Cardiac muscle cell (in vitro differentiated cells and primary cell): ENCODE results near the gene DAAM1. TPM values are rescaled to one million over a fixed set of nuclear protein-coding genes. Genes with fewer than 3 reads are reported as not detected.

Source experiments
- DNase-seq, 2 donors: peaks; one replicate each; pipeline versions ENCODE4 v3.0.0 to v3.0.0-alpha.2; 2010 to 2017; ENCODE audit warnings: low read depth in 1 of 2, low spot score in 1 of 2
- H3K27ac ChIP-seq: fragments of 200-600 bp; sonication (generic); 2 replicates; pipeline ENCODE4 v1.5.1; 2016
- H3K27me3 ChIP-seq: fragments of 200-600 bp; sonication (generic); 2 replicates; pipeline ENCODE4 v1.6.0; 2016; ENCODE audit warnings: control low read depth
- H3K36me3 ChIP-seq: fragments of 200-600 bp; sonication (generic); 2 replicates; pipeline ENCODE4 v1.5.1; 2016; ENCODE audit warnings: control low read depth
- H3K4me1 ChIP-seq: fragments of 200-600 bp; sonication (generic); 2 replicates; pipeline ENCODE4 v1.8.1; 2017; ENCODE audit warnings: low read depth, mild to moderate bottlenecking, mixed run types
- H3K4me3 ChIP-seq: fragments of 200-600 bp; sonication (generic); 2 replicates; pipeline ENCODE4 v1.5.1; 2016; ENCODE audit warnings: mild to moderate bottlenecking
- H3K9me3 ChIP-seq: fragments of 200-600 bp; sonication (generic); 2 replicates; pipeline ENCODE4 v1.5.1; 2017; ENCODE audit warnings: low read depth, mild to moderate bottlenecking, control low read depth
- CTCF ChIP-seq: IDR thresholded peaks from 2 replicates; pipeline ENCODE4 v1.5.1; 2012; ENCODE audit warnings: low read depth, mild to moderate bottlenecking, low read length
- polyA plus RNA-seq: library from polyadenylated mRNA; unstranded; fragments of >200 nt; fragmentation: Nextera tagmentation; extraction: Ambion mirVana; gene quantifications from 2 replicates; pipeline ENCODE4 v1.2.1, GENCODE V29; 2016
- total RNA-seq: library from RNA; depleted of rRNA; stranded (reverse); fragments of >200 nt; gene quantifications from 2 replicates; pipeline ENCODE4 v1.2.3, GENCODE V29; 2016

Gene DAAM1
- total and polyA plus RNA-seq, 2 experiments from 2014 or later: 33.9 to 34.2 TPM

DNA sequence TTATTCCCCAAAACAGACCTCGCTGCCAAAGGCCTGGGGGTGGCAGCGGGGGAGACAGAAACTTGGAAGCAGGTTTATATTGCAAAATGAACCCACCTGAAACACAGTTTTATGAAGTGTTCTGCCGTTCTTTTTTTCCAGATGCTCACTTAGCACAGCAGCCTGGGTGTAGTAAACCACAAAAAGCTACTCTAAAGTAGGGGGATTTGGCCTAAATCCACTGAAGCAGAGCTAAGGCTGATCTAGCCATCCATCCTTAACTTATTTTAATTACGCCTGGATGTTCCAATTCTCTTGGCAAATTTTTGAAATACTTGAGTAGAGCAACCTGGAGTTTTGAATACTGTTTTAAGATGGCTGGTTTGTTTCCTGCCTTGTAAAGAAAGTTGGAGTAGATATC, 155.5 kb downstream of the DAAM1 start:
- Histone ChIP-seq H3K4me1 (peaks cover 51% of the 10 kb centered on the region), H3K27ac (peak overlapping the region; percentile 70), H3K27me3 (no peaks in the 10 kb centered on the region), H3K36me3 (peaks cover 11% of the 10 kb centered on the region), H3K4me3 (no peak overlapping the region), H3K9me3 (no peaks in the 10 kb centered on the region)
- no peak for TF ChIP-seq CTCF
- no peak for DNase-seq

- DNase-seq: no peak
- no peak for TF ChIP-seq CTCF
- Histone ChIP-seq H3K36me3 (peaks cover 11% of the 10 kb centered on the region), H3K27ac (no peak overlapping the region), H3K4me3 (no peak overlapping the region), H3K9me3 (no peaks in the 10 kb centered on the region), H3K27me3 (no peaks in the 10 kb centered on the region), H3K4me1 (peaks cover 51% of the 10 kb centered on the region)
These were observed 156.4 kb downstream of the DAAM1 start for GRCh38 chr14:59344691-59345455.

DNA sequence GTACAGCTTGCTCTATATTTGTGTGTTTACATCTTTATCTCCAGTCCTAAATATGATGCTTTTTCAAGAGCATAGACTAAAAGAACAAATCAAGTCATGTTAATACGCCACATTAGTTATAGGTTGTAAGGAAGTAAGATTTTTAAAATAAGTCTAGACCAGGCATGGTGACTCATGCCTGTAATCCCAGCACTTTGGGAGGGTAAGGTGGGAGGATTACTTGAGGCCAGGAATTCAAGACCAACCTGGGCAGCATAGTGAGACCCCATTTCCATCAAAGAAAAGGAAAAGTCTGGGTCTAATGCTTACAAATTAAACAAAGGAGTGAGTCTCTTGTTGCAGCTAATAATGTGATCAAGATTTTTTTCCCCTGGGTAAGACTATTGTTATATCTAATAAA, 157.9 kb downstream of the DAAM1 start:
- Histone ChIP-seq H3K9me3 (no peaks in the 10 kb centered on the region), H3K4me3 (no peak overlapping the region), H3K27ac (no peak overlapping the region), H3K27me3 (no peaks in the 10 kb centered on the region), H3K4me1 (peaks cover 41% of the 10 kb centered on the region), H3K36me3 (peaks cover 11% of the 10 kb centered on the region)
- no peak for TF ChIP-seq CTCF
- no peak for DNase-seq

- H3K4me1 ChIP-seq: peaks cover 34% of the 10 kb centered on the region
- no peak for TF ChIP-seq CTCF
- H3K27me3 ChIP-seq: no peaks in the 10 kb centered on the region
- DNase-seq: no peak
- no peak overlapping the region for H3K27ac ChIP-seq
- no peak overlapping the region for H3K4me3 ChIP-seq
- H3K36me3 ChIP-seq: peaks cover 11% of the 10 kb centered on the region
- no peaks in the 10 kb centered on the region for H3K9me3 ChIP-seq
These were observed 158.5 kb downstream of the DAAM1 start for GRCh38 chr14:59346796-59347510.

- H3K27me3 ChIP-seq: no peaks in the 10 kb centered on the region
- DNase-seq: no peak
- no peak overlapping the region for H3K27ac ChIP-seq
- H3K4me1 ChIP-seq: peaks cover 29% of the 10 kb centered on the region
- H3K36me3 ChIP-seq: peaks cover 14% of the 10 kb centered on the region
- H3K4me3 ChIP-seq: no peak overlapping the region
- TF ChIP-seq CTCF: no peak
- no peaks in the 10 kb centered on the region for H3K9me3 ChIP-seq
These were observed 159.0 kb downstream of the DAAM1 start for GRCh38 chr14:59347511-59347900.
